GM18526 (cell line): ENCODE data around the gene NDOR1.

ENCODE experiments used
- POLR2A ChIP-seq: IDR thresholded peaks from 3 replicates; pipeline ENCODE4 v1.6.1; 2011; ENCODE audit not compliant: insufficient read length; ENCODE audit errors: extremely low read depth

Gene NDOR1

GRCh38 chr9:137227054-137227852 lies 21.8 kb downstream of the NDOR1 start, which contains the start of gene RNF224:
Gene RNF224, plus strand, starts transcription at chr9:137227502. Its CDS starts 834 bp downstream, at chr9:137228336.
- no peak for TF ChIP-seq POLR2A

DNA sequence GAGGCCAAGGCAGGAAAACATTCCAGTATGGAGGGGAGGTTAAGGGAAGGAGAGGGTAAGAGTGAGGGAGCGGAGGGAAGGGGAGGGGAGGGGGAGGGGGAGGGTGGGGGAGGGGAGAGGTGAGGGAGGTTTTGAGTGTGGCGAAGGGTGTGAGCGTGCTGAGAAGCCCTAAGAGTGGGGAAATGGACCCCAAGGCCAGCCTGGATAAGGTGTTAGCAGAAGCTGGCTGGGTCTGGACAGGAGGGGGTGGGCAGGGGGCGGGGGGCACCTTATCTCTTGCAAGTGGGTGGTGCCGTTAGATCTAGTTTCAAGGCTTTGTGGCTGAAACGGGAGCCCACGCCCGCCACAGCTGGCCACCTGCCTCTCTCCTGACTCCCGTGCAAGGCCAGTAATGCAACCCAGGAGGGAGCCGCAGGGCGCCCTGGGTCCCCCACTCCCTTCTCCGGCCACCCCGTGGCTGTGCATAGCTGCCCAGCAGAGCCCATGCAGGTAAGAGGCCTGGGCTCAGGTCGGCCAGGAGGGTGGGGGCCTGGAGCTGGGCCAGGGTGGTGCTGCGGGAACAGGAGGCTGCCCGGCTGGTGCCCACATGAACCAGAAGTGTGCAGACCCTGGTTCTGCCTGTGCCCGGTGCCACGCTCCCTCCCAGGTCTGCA lies 22.5 kb downstream of the NDOR1 start:
- no peak for TF ChIP-seq POLR2A

GRCh38 chr9:137228506-137228967 lies 23.0 kb downstream of the NDOR1 start:
- TF ChIP-seq POLR2A = no peak

DNA sequence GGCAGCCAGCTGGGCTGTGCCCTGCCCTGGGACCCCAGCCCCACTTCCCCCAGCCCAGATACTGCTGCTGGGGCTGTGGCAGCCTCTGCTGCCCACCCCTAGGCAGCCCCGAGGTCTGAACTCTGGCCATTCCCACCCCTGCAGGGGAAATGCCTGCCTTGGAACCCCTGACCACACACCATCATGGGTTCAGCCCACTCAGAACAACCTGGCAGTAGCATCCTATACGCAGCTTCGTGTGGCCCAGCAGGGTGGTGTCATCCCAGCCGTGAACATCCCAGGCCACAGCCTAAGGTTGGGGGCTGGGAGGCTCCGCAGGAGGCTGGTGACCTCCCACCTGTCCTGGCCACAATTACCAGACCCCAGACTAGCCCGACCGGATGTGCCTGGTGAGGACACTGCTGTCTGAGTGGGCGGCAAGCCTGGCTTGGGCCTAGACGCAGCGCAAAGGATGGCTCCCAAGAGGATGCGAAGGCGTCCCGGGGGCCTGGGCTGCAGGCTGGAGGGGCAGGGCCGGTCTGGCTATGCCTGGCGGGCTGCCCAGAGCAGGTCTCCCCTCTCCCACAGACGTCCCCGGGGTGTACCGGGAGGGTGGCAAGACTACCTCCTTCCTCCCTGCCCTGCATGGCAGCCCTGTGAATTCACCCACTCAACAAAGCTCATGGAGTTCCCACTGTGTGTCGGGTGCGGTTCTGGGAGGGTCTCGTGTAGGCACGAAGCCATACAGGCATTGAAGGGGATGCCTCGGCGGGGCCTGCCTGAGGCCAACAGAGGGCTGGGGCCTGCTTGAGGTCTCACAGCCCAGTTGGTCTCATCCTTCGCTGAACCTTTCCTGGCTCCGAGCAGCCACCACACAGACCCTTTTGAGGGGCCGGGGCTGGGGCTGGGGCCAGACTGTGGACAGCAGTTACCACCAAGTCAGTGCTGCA lies 23.7 kb downstream of the NDOR1 start:
- no peak for TF ChIP-seq POLR2A

DNA sequence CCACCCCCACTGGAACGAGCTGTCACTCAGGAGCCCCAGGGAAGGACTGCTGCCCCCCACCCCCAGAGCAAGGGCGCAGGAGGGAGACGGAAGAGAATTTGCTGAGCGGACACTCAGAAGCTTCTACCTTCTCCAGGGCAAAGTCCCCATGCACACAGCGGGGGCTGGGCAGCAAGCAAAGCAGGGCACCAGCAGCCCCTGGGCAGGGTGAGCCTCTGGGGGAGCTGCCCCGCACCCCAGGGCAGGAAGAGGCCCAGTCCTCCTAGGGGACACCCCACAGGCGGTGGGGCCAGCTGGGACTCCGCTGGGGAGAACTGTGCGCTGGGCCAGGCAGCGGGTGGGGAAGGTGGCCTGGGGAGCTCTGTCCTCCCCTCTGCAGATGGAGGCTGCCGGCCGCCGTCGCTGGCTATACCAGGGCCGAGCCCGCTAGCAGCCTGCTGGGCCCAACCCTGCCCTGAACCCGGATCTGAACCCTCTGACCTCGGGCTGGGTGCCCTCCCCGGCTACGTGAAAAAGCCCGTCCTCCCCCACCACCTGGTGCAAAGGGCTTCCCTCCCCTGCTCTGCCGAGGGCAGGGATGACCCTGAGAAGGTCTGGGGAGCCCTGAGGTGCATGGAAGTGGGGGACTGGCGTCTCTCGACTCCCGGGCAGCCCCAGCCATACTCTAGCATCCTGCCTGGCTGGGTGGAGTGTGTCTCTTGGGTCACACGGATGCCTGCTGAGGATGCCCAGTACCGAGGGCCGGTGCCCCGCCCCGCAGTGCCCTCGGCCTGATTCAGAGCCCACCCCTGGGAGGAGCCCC lies 24.6 kb downstream of the NDOR1 start:
- no peak for TF ChIP-seq POLR2A

GRCh38 chr9:137230705-137231371 lies 25.3 kb downstream of the NDOR1 start, which contains the start of gene SLC34A3:
Gene SLC34A3, plus strand, starts transcription at chr9:137230901. Its CDS starts 802 bp downstream, at chr9:137231703.
- no peak for TF ChIP-seq POLR2A

- TF ChIP-seq POLR2A = no peak
These were observed 26.0 kb downstream of the NDOR1 start for GRCh38 chr9:137231372-137232039.

DNA sequence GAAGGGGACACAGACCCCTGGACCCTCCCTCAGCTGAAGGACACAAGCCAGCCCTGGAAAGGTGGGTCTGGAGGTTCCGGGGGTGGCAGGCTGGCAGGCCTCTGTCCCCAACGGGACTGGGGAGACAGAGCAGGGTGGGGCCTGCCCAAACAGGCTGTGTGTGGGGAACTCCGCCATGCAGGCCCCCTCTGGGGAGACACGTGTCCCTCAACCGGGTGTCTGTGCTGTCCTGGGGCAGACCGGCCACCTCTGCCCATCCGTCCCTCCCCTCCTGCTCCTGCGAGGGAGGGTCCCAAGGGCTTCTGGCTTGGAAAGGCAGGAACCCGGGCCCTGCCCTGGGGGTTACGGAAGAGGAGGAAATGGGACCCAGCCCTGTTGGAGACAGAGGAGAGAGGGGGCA lies 26.6 kb downstream of the NDOR1 start:
- no peak for TF ChIP-seq POLR2A

GRCh38 chr9:137232510-137232909 lies 27.0 kb downstream of the NDOR1 start:
- no peak for TF ChIP-seq POLR2A

DNA sequence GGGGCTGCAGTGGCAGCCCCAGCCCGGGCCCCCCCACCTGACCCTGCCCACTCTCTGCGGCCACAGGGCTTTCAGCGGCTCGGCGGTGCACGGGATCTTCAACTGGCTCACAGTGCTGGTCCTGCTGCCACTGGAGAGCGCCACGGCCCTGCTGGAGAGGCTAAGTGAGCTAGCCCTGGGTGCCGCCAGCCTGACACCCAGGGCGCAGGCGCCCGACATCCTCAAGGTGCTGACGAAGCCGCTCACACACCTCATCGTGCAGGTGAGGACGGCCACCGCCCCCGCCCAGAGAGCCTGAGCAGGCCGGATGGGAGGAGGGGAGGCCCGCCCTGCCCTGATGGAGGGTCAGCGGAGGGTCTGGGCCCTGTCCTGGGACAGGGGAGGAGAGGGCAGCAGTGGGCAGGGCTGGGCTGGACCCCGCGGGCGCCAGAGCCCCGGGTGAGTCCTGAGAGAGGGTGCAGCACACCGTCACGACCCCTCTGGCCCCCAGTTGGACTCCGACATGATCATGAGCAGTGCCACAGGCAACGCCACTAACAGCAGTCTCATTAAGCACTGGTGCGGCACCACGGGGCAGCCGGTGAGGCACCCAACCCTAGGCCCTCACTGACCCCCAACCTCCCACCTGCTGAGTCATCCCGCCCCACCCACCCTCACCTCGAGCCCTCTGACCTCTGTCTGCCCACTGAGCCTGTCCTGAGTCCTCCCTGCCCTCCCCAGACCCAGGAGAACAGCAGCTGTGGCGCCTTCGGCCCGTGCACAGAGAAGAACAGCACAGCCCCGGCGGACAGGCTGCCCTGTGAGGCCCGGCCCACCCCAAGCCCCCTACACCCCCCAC lies 27.9 kb downstream of the NDOR1 start:
- no peak for TF ChIP-seq POLR2A

- TF ChIP-seq POLR2A = no peak
These were observed 28.7 kb downstream of the NDOR1 start for GRCh38 chr9:137234055-137234697.
